Upper lobe of left lung (tissue), 6 donors: ENCODE measurements around the gene AURKA. TPM values are rescaled to one million over a fixed set of nuclear protein-coding genes. Genes with fewer than 3 reads are reported as not detected.

Source experiments
- ATAC-seq, 2 donors: fragments of 200-7000 bp; cut with Tn5 transposase; one replicate each; pipeline ENCODE4 v1.9.1; 2022; ENCODE audit warnings: mild to moderate bottlenecking in 2 of 2, moderate library complexity in 2 of 2; ENCODE audit not compliant: low FRiP score in 2 of 2
- DNase-seq, 2 donors: peaks; one replicate each; pipeline ENCODE4 v3.0.0-alpha.2; 2019 to 2020
- H3K27ac ChIP-seq, 4 donors: fragments of 200-600 bp; sonication (generic); one replicate each; pipeline ENCODE4 v1.5.1; 2016 to 2019
- H3K27me3 ChIP-seq, 4 donors: fragments of 200-600 bp; sonication (generic); one replicate each; pipeline ENCODE4 v1.5.1; 2017 to 2019
- H3K36me3 ChIP-seq, 4 donors: fragments of 200-600 bp; sonication (generic); one replicate each; pipeline ENCODE4 v1.5.1; 2016 to 2019
- H3K4me1 ChIP-seq, 4 donors: fragments of 200-600 bp; sonication (generic); one replicate each; pipeline ENCODE4 v1.5.1; 2018 to 2019
- H3K4me3 ChIP-seq, 4 donors: fragments of 200-600 bp; sonication (generic); one replicate each; pipeline ENCODE4 v1.5.1; 2017 to 2019; ENCODE audit warnings: mild to moderate bottlenecking in 2 of 4, moderate library complexity in 1 of 4
- H3K9me3 ChIP-seq, 4 donors: fragments of 200-600 bp; sonication (generic); one replicate each; pipeline ENCODE4 v1.5.1; 2018 to 2019
- CTCF ChIP-seq, 6 experiments: fragments of 450-650 bp in 4 of 6; fragments of 200-600 bp in 2 of 6; sonication (generic) in 2 of 6; IDR thresholded peaks; one replicate each; pipeline ENCODE4 v1.5.1; 2016 to 2019; ENCODE audit warnings: antibody characterized with exemption in 6 of 6
- EP300 ChIP-seq, 4 donors: sonication (generic); formaldehyde crosslinking; IDR thresholded peaks; one replicate each; pipeline ENCODE4 v1.5.1; 2017; ENCODE audit warnings: antibody characterized with exemption in 4 of 4, control low read depth in 2 of 4
- POLR2A ChIP-seq, 4 donors: fragments of 450-650 bp; IDR thresholded peaks; one replicate each; pipeline ENCODE4 v1.5.1; 2016 to 2017; ENCODE audit warnings: antibody characterized with exemption in 4 of 4, mild to moderate bottlenecking in 2 of 4
- POLR2AphosphoS5 ChIP-seq, 2 donors: sonication (generic); formaldehyde crosslinking; IDR thresholded peaks; one replicate each; pipeline ENCODE4 v1.5.1; 2017; ENCODE audit warnings: antibody characterized with exemption in 2 of 2
- WGBS, 2 donors: methylation state at CpG; one replicate each; pipeline ENCODE4 v1.1.5; 2017 to 2018; 5-methylcytosine and 5-hydroxymethylcytosine counted together
- total RNA-seq, 6 donors: library from RNA; depleted of rRNA in 4 of 6; stranded (reverse); fragments of >200 nt in 4 of 6; gene quantifications; one replicate each; pipeline versions ENCODE4 v1.1.0 to v1.2.1, GENCODE V29; 2016 to 2021
- donor health status: DM: no; HTN: no; CAD: no; lungs with moderate emphysema.
- donor health status: DM: no; HTN: yes; CAD: no; lungs with severe emphysema.

The AURKA gene
- total RNA-seq, 6 donors from 2014 or later: 0.44 to 3.9 (median 3.3) TPM; not detected in 1

- H3K27ac ChIP-seq: no peak overlapping the region
- TF ChIP-seq POLR2AphosphoS5 (IDR thresholded peaks at IDR 0.05) (no peak), EP300 (IDR thresholded peaks at IDR 0.05) (no peak), CTCF (IDR thresholded peaks at IDR 0.05) (no peak), POLR2A (IDR thresholded peaks at IDR 0.05) (no peak)
- DNase-seq: no peak
- 92 to 95% methylated on average over 3 of the region's 3 CpGs for WGBS, 2 donors
- H3K9me3 ChIP-seq: no peaks in the 10 kb centered on the region
- H3K4me3 ChIP-seq: no peak overlapping the region
- H3K36me3 ChIP-seq: no peaks in the 10 kb centered on the region
- H3K27me3 ChIP-seq: no peaks in the 10 kb centered on the region
- ATAC-seq: no peak
- peaks cover 0 to 6% (median 0%) of the 10 kb centered on the region in 4 donors for H3K4me1 ChIP-seq
Measured at GRCh38 chr20:56378386-56378785, 13.6 kb downstream of the AURKA start.

- Histone ChIP-seq H3K4me3 (no peak overlapping the region), H3K4me1 (peaks cover 0 to 6% (median 0%) of the 10 kb centered on the region in 4 donors), H3K36me3 (no peaks in the 10 kb centered on the region), H3K9me3 (no peaks in the 10 kb centered on the region), H3K27ac (no peak overlapping the region), H3K27me3 (no peaks in the 10 kb centered on the region)
- 65 to 69% methylated on average over 2 of the region's 2 CpGs for WGBS, 2 donors
- no peak for DNase-seq
- ATAC-seq: no peak
- TF ChIP-seq EP300 (IDR thresholded peaks at IDR 0.05) (no peak), POLR2A (IDR thresholded peaks at IDR 0.05) (no peak), CTCF (IDR thresholded peaks at IDR 0.05) (no peak), POLR2AphosphoS5 (IDR thresholded peaks at IDR 0.05) (no peak)
Measured at GRCh38 chr20:56376331-56376730, 15.7 kb downstream of the AURKA start.

GRCh38 chr20:56373942-56374341, 18.1 kb downstream of the AURKA start:
- 20 to 62% methylated on average over 1 of the region's 1 CpG for WGBS, 2 donors
- Histone ChIP-seq H3K36me3 (peaks cover 0 to 9% (median 2%) of the 10 kb centered on the region in 4 donors), H3K4me1 (no peaks in the 10 kb centered on the region), H3K27me3 (no peaks in the 10 kb centered on the region), H3K27ac (no peak overlapping the region), H3K4me3 (no peak overlapping the region), H3K9me3 (no peaks in the 10 kb centered on the region)
- peak in 1 of 2 donors; percentile 32 for DNase-seq
- peak; percentile 55 to 63 for ATAC-seq
- no peak for TF ChIP-seq EP300 (IDR thresholded peaks at IDR 0.05)
- peak in 1 of 2 donors; percentile 46 for TF ChIP-seq POLR2AphosphoS5 (IDR thresholded peaks at IDR 0.05)
- no peak for TF ChIP-seq POLR2A (IDR thresholded peaks at IDR 0.05)
- TF ChIP-seq CTCF (IDR thresholded peaks at IDR 0.05): no peak

GRCh38 chr20:56372850-56373249, 19.2 kb downstream of the AURKA start:
- H3K4me1 ChIP-seq: no peaks in the 10 kb centered on the region
- WGBS, 2 donors: 58 to 78% methylated on average over 1 of the region's 1 CpG
- TF ChIP-seq EP300 (IDR thresholded peaks at IDR 0.05) (no peak), POLR2A (IDR thresholded peaks at IDR 0.05) (no peak), POLR2AphosphoS5 (IDR thresholded peaks at IDR 0.05) (no peak), CTCF (IDR thresholded peaks at IDR 0.05) (no peak)
- no peak for DNase-seq
- no peaks in the 10 kb centered on the region for H3K9me3 ChIP-seq
- H3K4me3 ChIP-seq: no peak overlapping the region
- ATAC-seq: no peak
- H3K36me3 ChIP-seq: peaks cover 0 to 20% (median 6%) of the 10 kb centered on the region in 4 donors
- no peak overlapping the region for H3K27ac ChIP-seq
- H3K27me3 ChIP-seq: no peaks in the 10 kb centered on the region

- no peak for DNase-seq
- H3K27ac ChIP-seq: no peak overlapping the region
- H3K9me3 ChIP-seq: no peaks in the 10 kb centered on the region
- no peak overlapping the region for H3K4me3 ChIP-seq
- no peaks in the 10 kb centered on the region for H3K27me3 ChIP-seq
- H3K4me1 ChIP-seq: no peaks in the 10 kb centered on the region
- no peak for ATAC-seq
- TF ChIP-seq POLR2A (IDR thresholded peaks at IDR 0.05): no peak
- no peak for TF ChIP-seq POLR2AphosphoS5 (IDR thresholded peaks at IDR 0.05)
- TF ChIP-seq EP300 (IDR thresholded peaks at IDR 0.05): no peak
- no peak for TF ChIP-seq CTCF (IDR thresholded peaks at IDR 0.05)
- WGBS, 2 donors: 89 to 93% methylated on average over 11 of the region's 11 CpGs
- H3K36me3 ChIP-seq: peaks cover 0 to 29% (median 15%) of the 10 kb centered on the region in 4 donors
Measured at GRCh38 chr20:56371977-56372376, 20.0 kb downstream of the AURKA start.
